Stimulated activated naive CD8-positive, alpha-beta T cell treated with anti-CD3 and anti-CD28 coated beads, Interleukin-15, Interleukin-2, amounts not matched to agents 100 ng/mL and 50 ng/mL, for 24 hours (primary cell): ENCODE measurements around the gene ENOX1.

Source experiments
- H3K27ac Mint-ChIP-seq: one replicate; pipeline ENCODE4 v1.8.0; 2021; ENCODE audit warnings: mild to moderate bottlenecking, mixed read lengths
- H3K27me3 Mint-ChIP-seq: one replicate; pipeline ENCODE4 v1.8.0; 2021; ENCODE audit warnings: mixed read lengths
- H3K36me3 Mint-ChIP-seq: one replicate; pipeline ENCODE4 v1.8.0; 2021; ENCODE audit warnings: low read depth, mixed read lengths
- H3K4me1 Mint-ChIP-seq: one replicate; pipeline ENCODE4 v1.8.0; 2021; ENCODE audit warnings: low read depth, mixed read lengths
- H3K4me3 Mint-ChIP-seq: one replicate; pipeline ENCODE4 v1.8.0; 2021; ENCODE audit warnings: mild to moderate bottlenecking, mixed read lengths
- H3K9me3 Mint-ChIP-seq: one replicate; pipeline ENCODE4 v1.8.0; 2021; ENCODE audit warnings: mixed read lengths

The ENOX1 gene

DNA sequence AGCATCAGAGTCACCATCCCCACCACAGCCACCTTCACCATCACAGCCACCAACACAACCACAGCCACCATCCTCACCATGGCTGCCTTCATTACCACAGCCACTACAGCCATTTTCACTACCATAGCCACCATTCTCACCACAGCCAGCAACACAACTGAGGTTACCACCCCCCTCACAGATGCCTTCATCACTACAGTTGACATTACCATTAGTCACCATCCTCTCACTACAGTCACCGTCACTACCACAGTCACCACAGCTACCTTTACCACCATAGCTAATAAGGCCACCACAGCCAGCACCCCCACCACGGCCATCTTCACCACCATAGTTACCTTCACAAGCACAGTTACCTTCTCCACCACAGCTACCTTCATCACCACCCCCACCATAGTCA, 493.8 kb downstream of the ENOX1 start:
- peaks cover 4% of the 10 kb centered on the region for H3K27me3 Mint-ChIP-seq
- no peak overlapping the region for H3K4me3 Mint-ChIP-seq
- no peaks in the 10 kb centered on the region for H3K4me1 Mint-ChIP-seq
- H3K9me3 Mint-ChIP-seq = no peaks in the 10 kb centered on the region
- H3K36me3 Mint-ChIP-seq = no peaks in the 10 kb centered on the region
- no peak overlapping the region for H3K27ac Mint-ChIP-seq

DNA sequence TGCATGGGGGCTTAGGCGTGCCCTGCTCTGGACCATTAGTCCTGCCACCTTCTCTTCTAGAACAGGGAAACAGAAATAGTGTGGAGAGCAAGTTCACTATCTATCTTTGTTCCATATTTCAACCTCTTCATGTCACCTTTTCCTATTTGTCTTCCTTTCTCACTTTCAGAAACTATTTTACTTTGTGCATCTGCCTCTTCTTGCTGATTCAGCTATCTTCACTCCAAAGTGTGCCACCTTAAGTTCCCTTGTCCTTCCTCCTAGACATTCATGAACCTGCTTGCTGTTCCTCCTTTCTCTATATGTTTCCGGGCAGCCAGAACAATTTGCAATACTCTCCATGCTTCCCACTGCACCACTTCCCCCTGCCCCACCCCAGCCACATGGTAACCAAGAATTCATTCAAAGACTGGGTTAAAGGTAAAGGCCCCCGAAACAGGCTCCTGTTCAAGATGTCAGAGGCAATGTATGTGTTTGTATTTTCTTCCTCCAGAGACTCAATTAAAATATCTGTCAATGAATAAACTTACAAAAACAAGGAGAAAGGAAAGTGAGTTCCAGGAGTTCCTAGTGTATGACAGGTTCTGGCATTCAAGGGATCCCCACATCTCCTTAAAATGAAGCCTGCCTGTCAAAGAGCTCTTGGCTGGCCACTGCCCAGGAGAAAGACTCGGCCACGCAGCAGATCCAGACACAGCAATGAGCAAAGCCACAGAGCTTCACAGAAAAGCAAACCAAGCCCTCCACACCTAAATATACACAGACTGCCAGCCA, 495.3 kb downstream of the ENOX1 start:
- Mint-ChIP-seq H3K27ac (no peak overlapping the region), H3K4me1 (no peaks in the 10 kb centered on the region), H3K36me3 (no peaks in the 10 kb centered on the region), H3K27me3 (no peaks in the 10 kb centered on the region), H3K9me3 (no peaks in the 10 kb centered on the region), H3K4me3 (no peak overlapping the region)

DNA sequence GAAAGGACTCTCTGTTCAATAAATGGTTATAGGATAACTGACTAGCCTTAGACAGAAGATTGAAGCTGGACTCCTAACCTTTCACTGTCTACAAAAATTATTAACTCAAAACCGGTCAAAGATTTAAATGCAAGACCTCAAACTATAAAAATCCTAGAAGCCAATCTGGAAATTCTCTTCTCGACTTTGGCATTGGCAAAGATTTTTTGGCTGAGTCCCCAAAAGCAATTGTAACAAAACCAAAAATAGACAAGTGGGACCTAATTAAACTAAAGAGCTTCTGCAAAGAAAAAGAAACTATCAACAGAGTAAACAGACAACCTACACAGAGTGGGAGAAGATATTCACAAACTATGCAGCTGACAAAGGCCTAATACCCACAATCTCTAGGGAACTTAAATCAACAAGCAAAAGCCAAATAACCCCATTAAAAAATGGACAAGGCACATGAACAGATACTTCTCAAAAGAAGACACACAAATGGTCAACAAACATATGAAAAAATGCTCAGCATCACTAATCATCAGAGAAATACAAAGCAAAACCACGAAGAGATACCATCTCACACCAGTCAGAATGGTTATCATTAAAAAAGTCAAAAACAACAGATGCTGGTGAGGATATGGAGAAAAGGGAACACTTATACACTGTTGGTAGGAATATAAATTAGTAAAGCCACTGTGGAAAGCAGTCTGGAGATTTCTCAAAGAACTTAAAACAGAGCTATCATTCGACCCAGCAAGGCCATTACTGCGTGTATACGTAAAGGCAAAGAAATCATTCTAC, 497.1 kb downstream of the ENOX1 start:
- no peaks in the 10 kb centered on the region for H3K36me3 Mint-ChIP-seq

GRCh38 chr13:43286751-43287150, 500.0 kb downstream of the ENOX1 start:
- Mint-ChIP-seq H3K36me3 (no peaks in the 10 kb centered on the region), H3K4me3 (no peak overlapping the region), H3K9me3 (no peaks in the 10 kb centered on the region), H3K27me3 (peaks cover 8% of the 10 kb centered on the region), H3K4me1 (no peaks in the 10 kb centered on the region), H3K27ac (no peak overlapping the region)

More for the DNA sequence above, 497.1 kb downstream of the ENOX1 start:
- Mint-ChIP-seq H3K4me3 (no peak overlapping the region), H3K27me3 (peaks cover 3% of the 10 kb centered on the region), H3K9me3 (no peaks in the 10 kb centered on the region), H3K27ac (no peak overlapping the region), H3K4me1 (no peaks in the 10 kb centered on the region)

DNA sequence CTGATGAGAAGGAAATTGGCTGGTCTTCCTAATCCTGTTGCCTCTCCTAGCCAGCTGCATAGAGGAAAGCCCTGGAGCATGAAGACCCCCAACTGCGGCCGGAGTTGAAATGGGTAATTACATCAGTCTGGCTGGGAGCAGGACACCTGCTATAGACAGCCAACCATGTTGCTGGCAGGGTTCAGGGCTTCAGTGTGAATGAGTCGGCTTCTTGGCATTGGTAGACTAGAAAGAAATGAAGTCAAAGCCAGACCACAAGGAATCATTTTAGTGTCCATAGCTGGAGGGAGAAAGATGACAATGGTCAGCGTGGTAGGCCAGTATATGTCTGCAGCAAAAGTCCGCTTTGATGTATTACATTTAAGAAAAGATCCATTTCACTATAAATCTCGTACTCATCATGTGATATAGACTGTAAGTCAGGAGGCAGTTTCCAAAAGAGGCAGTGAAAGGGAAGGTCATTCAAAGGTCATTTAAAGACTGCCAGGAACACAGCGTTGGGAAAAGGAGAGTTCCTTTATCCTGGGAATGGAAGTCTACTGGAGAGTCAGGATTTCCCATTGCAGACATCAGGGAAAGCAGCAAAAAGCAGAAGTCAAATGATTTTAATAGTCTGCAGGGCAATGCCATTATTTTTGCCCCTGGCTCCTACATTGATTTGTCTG, 500.7 kb downstream of the ENOX1 start:
- Mint-ChIP-seq H3K4me3 (no peak overlapping the region), H3K36me3 (no peaks in the 10 kb centered on the region), H3K27me3 (peaks cover 8% of the 10 kb centered on the region), H3K9me3 (no peaks in the 10 kb centered on the region), H3K27ac (no peak overlapping the region), H3K4me1 (no peaks in the 10 kb centered on the region)

- Mint-ChIP-seq H3K4me1 (no peaks in the 10 kb centered on the region), H3K36me3 (no peaks in the 10 kb centered on the region), H3K27me3 (peaks cover 8% of the 10 kb centered on the region), H3K9me3 (no peaks in the 10 kb centered on the region), H3K4me3 (no peak overlapping the region), H3K27ac (no peak overlapping the region)
Observed at GRCh38 chr13:43284162-43284561, 502.6 kb downstream of the ENOX1 start.

GRCh38 chr13:43279696-43280095, 507.1 kb downstream of the ENOX1 start:
- H3K27me3 Mint-ChIP-seq = peaks cover 6% of the 10 kb centered on the region

GRCh38 chr13:43278127-43278526, 508.6 kb downstream of the ENOX1 start:
- H3K36me3 Mint-ChIP-seq = no peaks in the 10 kb centered on the region
- H3K4me1 Mint-ChIP-seq = no peaks in the 10 kb centered on the region
- no peak overlapping the region for H3K27ac Mint-ChIP-seq
- no peaks in the 10 kb centered on the region for H3K9me3 Mint-ChIP-seq
- peaks cover 3% of the 10 kb centered on the region for H3K27me3 Mint-ChIP-seq
- no peak overlapping the region for H3K4me3 Mint-ChIP-seq

More at GRCh38 chr13:43279696-43280095, 507.1 kb downstream of the ENOX1 start:
- Mint-ChIP-seq H3K4me1 (no peaks in the 10 kb centered on the region), H3K27ac (no peak overlapping the region), H3K4me3 (no peak overlapping the region), H3K36me3 (no peaks in the 10 kb centered on the region), H3K9me3 (no peaks in the 10 kb centered on the region)

- Mint-ChIP-seq H3K9me3 (no peaks in the 10 kb centered on the region), H3K4me1 (no peaks in the 10 kb centered on the region), H3K27me3 (peaks cover 8% of the 10 kb centered on the region), H3K4me3 (no peak overlapping the region), H3K36me3 (no peaks in the 10 kb centered on the region), H3K27ac (no peak overlapping the region)
Observed at GRCh38 chr13:43277142-43277541, 509.6 kb downstream of the ENOX1 start.

DNA sequence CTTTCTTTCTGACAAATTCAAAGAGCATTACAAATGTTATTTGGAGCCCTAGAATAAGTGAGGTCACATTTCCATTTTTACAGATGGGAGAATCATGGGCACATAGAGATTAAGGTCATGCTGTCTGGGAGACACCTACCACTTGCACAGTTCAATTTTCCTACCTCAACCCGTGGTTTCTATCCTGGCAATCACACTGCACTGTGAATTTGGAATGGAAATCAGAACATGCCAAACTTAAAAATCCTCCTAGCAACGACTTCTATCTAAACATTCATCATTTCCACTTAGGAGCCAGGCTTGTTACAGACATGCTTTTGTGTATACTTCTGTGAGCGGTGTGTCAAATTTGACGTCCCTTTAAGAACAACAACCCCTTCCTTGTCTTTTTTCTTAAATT, 511.9 kb downstream of the ENOX1 start:
- Mint-ChIP-seq H3K27me3 (peaks cover 11% of the 10 kb centered on the region), H3K4me1 (no peaks in the 10 kb centered on the region), H3K27ac (no peak overlapping the region), H3K36me3 (no peaks in the 10 kb centered on the region), H3K4me3 (no peak overlapping the region), H3K9me3 (no peaks in the 10 kb centered on the region)

- H3K36me3 Mint-ChIP-seq = no peaks in the 10 kb centered on the region
- no peaks in the 10 kb centered on the region for H3K9me3 Mint-ChIP-seq
- no peaks in the 10 kb centered on the region for H3K4me1 Mint-ChIP-seq
- no peak overlapping the region for H3K27ac Mint-ChIP-seq
- peaks cover 11% of the 10 kb centered on the region for H3K27me3 Mint-ChIP-seq
- no peak overlapping the region for H3K4me3 Mint-ChIP-seq
Observed at GRCh38 chr13:43273362-43273761, 513.4 kb downstream of the ENOX1 start.

DNA sequence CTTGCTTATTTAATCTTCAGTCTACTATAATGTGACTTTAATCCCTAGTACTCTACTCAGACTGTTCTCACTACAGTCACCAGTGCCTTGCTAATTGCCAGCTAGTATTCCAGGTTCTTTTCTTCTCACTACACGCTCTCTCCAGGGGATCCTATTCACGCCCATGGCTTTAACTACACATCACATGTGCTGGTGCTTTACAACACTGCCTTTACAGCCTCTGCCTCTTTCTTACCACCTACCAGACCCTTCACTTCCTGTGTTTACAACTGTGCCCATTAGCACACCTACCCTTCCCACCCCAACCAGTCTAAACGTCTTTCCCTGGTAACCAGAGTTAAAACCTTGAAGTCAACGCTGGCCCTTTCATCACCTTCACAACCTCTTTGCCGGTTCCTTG, 513.9 kb downstream of the ENOX1 start:
- Mint-ChIP-seq H3K9me3 (no peaks in the 10 kb centered on the region), H3K27ac (no peak overlapping the region), H3K4me3 (no peak overlapping the region), H3K36me3 (no peaks in the 10 kb centered on the region), H3K27me3 (peaks cover 11% of the 10 kb centered on the region), H3K4me1 (no peaks in the 10 kb centered on the region)

DNA sequence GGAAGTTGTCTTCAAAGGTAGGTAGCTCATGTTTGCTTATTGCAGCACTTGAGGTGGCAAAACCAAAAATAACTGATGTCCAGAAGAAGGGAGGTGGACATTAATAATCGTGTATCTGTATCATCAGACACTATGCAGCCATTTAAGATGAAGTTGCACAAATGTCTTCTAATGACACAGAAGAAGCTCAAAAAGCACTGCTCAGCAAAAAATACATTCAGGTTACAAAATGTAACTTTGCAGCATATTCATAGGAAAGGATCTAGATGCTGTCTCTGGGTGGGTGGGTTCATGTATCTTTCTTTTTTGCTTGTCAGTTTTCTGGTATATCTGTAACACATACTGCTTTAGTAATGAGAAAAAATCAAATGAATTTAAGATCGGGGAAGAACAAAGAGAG, 515.6 kb downstream of the ENOX1 start:
- H3K27me3 Mint-ChIP-seq = peaks cover 11% of the 10 kb centered on the region
- H3K4me3 Mint-ChIP-seq = no peak overlapping the region
- H3K9me3 Mint-ChIP-seq = no peaks in the 10 kb centered on the region
- H3K4me1 Mint-ChIP-seq = no peaks in the 10 kb centered on the region
- no peaks in the 10 kb centered on the region for H3K36me3 Mint-ChIP-seq
- no peak overlapping the region for H3K27ac Mint-ChIP-seq

DNA sequence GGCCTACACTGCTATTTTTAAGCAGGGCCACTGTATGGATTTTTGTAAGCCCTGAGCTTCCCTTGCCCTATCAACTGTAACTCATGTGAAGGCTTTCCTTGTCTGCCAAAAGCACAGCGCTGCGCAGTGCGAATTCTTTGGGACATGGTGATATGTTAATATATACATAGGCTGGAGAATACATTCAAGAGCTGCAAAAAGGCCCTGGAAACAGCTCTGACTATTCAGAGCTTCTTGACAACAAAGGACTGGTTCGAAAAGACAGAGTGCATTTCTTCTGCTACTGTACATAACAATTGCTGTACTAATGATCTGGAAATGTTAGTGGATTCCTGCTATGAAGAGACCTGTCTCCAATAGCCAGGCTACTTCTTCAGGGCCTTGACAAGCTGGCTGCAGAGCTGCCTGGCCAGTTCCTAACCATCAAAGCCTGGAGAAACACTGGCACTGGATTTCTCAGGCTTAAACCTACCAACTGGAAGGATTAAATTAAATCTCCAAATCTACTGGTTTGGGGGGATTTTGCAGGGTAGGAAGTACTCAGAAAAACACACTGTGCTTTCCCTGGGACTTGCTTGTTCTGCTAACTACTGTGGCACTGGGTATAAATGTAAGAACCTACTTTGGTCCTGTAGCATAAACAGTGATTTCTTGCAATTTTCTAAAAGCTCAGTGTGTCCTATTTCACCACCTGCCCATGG, 516.5 kb downstream of the ENOX1 start:
- Mint-ChIP-seq H3K27me3 (peaks cover 11% of the 10 kb centered on the region), H3K4me3 (no peak overlapping the region), H3K36me3 (no peaks in the 10 kb centered on the region), H3K9me3 (no peaks in the 10 kb centered on the region), H3K27ac (no peak overlapping the region), H3K4me1 (no peaks in the 10 kb centered on the region)
